ENCODE data around the gene TMA7.
"Not testable (repeated sequence)": the region's sequence is repeated elsewhere in the genome, so short reads cannot be mapped to it uniquely, and the experiment has no call there.

The TMA7 gene

GRCh38 chr3:48435774-48436476 is 4.1 kb upstream of the TMA7 start:
- DNase-seq (ENCODE audit: low read depth in 2 of 2, low spot score in 1 of 2): peak; percentile 70 to 83

- no peak for DNase-seq (ENCODE audit: low read depth in 2 of 2, low spot score in 1 of 2)
Measured at GRCh38 chr3:48436477-48436787, 3.6 kb upstream of the TMA7 start.

GRCh38 chr3:48436855-48437254 is 3.2 kb upstream of the TMA7 start:
- DNase-seq (ENCODE audit: low read depth in 2 of 2, low spot score in 1 of 2): no peak

GRCh38 chr3:48437812-48438211 is 2.2 kb upstream of the TMA7 start:
- DNase-seq (ENCODE audit: low read depth in 2 of 2, low spot score in 1 of 2): no peak

- DNase-seq (ENCODE audit: low read depth in 2 of 2, low spot score in 1 of 2): no peak
Measured at GRCh38 chr3:48440590-48440958, 517 bp downstream of the TMA7 start.

- DNase-seq (ENCODE audit: low read depth in 2 of 2, low spot score in 1 of 2): no peak
Measured at GRCh38 chr3:48441940-48442339, 1.9 kb downstream of the TMA7 start.

GRCh38 chr3:48445277-48445882 is 5.3 kb downstream of the TMA7 start:
- no peak for DNase-seq (ENCODE audit: low read depth in 2 of 2, low spot score in 1 of 2)

GRCh38 chr3:48446043-48446424 is 6.0 kb downstream of the TMA7 start:
- DNase-seq (ENCODE audit: low read depth in 2 of 2, low spot score in 1 of 2): no peak

GRCh38 chr3:48446425-48447193 is 6.6 kb downstream of the TMA7 start, which contains the start of gene ATRIP:
Gene ATRIP (plus strand): TSS chr3:48446737. CDS start chr3:48446846, 109 bp downstream.
- peak; percentile 63 to 73 for DNase-seq (ENCODE audit: low read depth in 2 of 2, low spot score in 1 of 2)

GRCh38 chr3:48451270-48451669 is 11.2 kb downstream of the TMA7 start:
- no peak for DNase-seq (ENCODE audit: low read depth in 2 of 2, low spot score in 1 of 2)

GRCh38 chr3:48456456-48456855 is 16.4 kb downstream of the TMA7 start:
- no peak for DNase-seq (ENCODE audit: low read depth in 2 of 2, low spot score in 1 of 2)

GRCh38 chr3:48459331-48459730 is 19.3 kb downstream of the TMA7 start:
- DNase-seq (ENCODE audit: low read depth in 2 of 2, low spot score in 1 of 2): no peak

GRCh38 chr3:48459773-48460516 is 19.9 kb downstream of the TMA7 start:
- no peak for DNase-seq (ENCODE audit: low read depth in 2 of 2, low spot score in 1 of 2)

GRCh38 chr3:48460517-48460902 is 20.5 kb downstream of the TMA7 start:
- DNase-seq (ENCODE audit: low read depth in 2 of 2, low spot score in 1 of 2): no peak

- DNase-seq (ENCODE audit: low read depth in 2 of 2, low spot score in 1 of 2): not testable (repeated sequence)
Measured at GRCh38 chr3:48461767-48462166, 21.7 kb downstream of the TMA7 start.

- no peak for DNase-seq (ENCODE audit: low read depth in 2 of 2, low spot score in 1 of 2)
Measured at GRCh38 chr3:48463703-48464102, 23.6 kb downstream of the TMA7 start.

GRCh38 chr3:48464713-48465221 is 24.7 kb downstream of the TMA7 start:
- DNase-seq (ENCODE audit: low read depth in 2 of 2, low spot score in 1 of 2): no peak

- DNase-seq (ENCODE audit: low read depth in 2 of 2, low spot score in 1 of 2): no peak
Measured at GRCh38 chr3:48465237-48465530, 25.1 kb downstream of the TMA7 start.

- DNase-seq (ENCODE audit: low read depth in 2 of 2, low spot score in 1 of 2): peak; percentile 52 to 62
Measured at GRCh38 chr3:48465531-48466378, 25.7 kb downstream of the TMA7 start.

- no peak for DNase-seq (ENCODE audit: low read depth in 2 of 2, low spot score in 1 of 2)
Measured at GRCh38 chr3:48466386-48467109, 26.5 kb downstream of the TMA7 start.
